Mucosa of descending colon (tissue), 3 donors: ENCODE results near the gene CEP192. TPM values are rescaled to one million over a fixed set of nuclear protein-coding genes. Genes with fewer than 3 reads are reported as not detected.
"Not testable (repeated sequence)": the region's sequence is repeated elsewhere in the genome, so short reads cannot be mapped to it uniquely, and the experiment has no call there.

Experiments
- ATAC-seq: fragments of 200-7000 bp; cut with Tn5 transposase; one replicate; pipeline ENCODE4 v1.9.1; 2020; ENCODE audit warnings: mild to moderate bottlenecking, moderate library complexity
- DNase-seq, 3 donors: peaks; one replicate each; pipeline ENCODE4 v3.0.0-alpha.2; 2020
- H3K36me3 ChIP-seq: fragments of 200-600 bp; one replicate; pipeline ENCODE4 v1.8.0; 2021; ENCODE audit warnings: low read depth, mild to moderate bottlenecking
- H3K4me1 ChIP-seq: fragments of 200-600 bp; one replicate; pipeline ENCODE4 v1.8.0; 2021; ENCODE audit warnings: low read depth, mild to moderate bottlenecking
- H3K4me3 ChIP-seq: fragments of 200-600 bp; one replicate; pipeline ENCODE4 v1.8.0; 2021; ENCODE audit warnings: mild to moderate bottlenecking
- H3K9me3 ChIP-seq: fragments of 200-600 bp; one replicate; pipeline ENCODE4 v1.8.0; 2021; ENCODE audit warnings: mild to moderate bottlenecking
- CTCF ChIP-seq: fragments of 200-600 bp; IDR thresholded peaks from one replicate; pipeline ENCODE4 v1.8.0; 2022; ENCODE audit warnings: antibody characterized with exemption, mild to moderate bottlenecking
- intact Hi-C, 2 donors: fragments of 100-400 bp; cut with DNase I in 1 of 2; cut with micrococcal nuclease in 1 of 2; formaldehyde crosslinking; loops; one replicate each; pipeline versions ENCODE4 v1.11.0 to v1.11.1; 2022; cut with DNase I, micrococcal nuclease
- total RNA-seq, 3 donors: library from RNA; stranded (reverse); fragmentation: NEBNext Ultra II Directional in 2 of 3; extraction: Animal tissue kit (Norgen Biotek cat#: 25700) in 2 of 3; gene quantifications; one replicate each; pipeline versions ENCODE4 v1.2.1 to v1.2.4, GENCODE V29; 2021 to 2023
- donor health status: DM: no; HTN: no; CAD: no; lungs with moderate emphysema.
- donor health status: DM: no; HTN: no; CAD: no.
- donor health status: DM: no; HTN: yes; CAD: no.

CEP192 gene
- total RNA-seq, 3 donors from 2014 or later = 22.6 to 33.6 (median 27.7) TPM

DNA sequence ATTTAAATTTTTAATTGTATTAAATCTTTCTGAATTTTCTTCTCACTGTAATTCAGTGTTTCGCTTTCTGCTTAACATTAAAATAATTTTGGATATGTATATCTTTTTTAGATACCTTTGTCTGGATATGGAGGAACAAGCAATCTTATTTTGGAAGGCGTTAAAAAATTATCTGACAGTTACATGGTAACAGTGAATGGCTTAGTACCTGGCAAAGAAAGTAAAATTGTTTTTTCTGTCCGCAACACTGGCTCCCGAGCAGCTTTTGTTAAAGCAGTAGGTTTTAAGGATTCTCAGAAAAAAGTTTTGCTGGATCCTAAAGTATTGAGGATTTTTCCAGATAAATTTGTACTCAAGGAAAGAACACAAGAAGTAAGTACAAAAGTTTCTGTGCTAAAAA is 95.7 kb downstream of the CEP192 start:
- ATAC-seq = no peak
- H3K4me1 ChIP-seq = no peaks in the 10 kb centered on the region

GRCh38 chr18:13095466-13095865 is 104.3 kb downstream of the CEP192 start:
- H3K4me3 ChIP-seq = no peak overlapping the region
- no peaks in the 10 kb centered on the region for H3K4me1 ChIP-seq
- no peaks in the 10 kb centered on the region for H3K9me3 ChIP-seq
- intact Hi-C loops = no loop called here
- DNase-seq (no peak), ATAC-seq (no peak)
- no peak for TF ChIP-seq CTCF
- peaks cover 6% of the 10 kb centered on the region for H3K36me3 ChIP-seq

More for the DNA sequence above, 95.7 kb downstream of the CEP192 start:
- intact Hi-C loops = no loop called here
- no peak for DNase-seq
- Histone ChIP-seq H3K36me3 (no peaks in the 10 kb centered on the region), H3K9me3 (no peaks in the 10 kb centered on the region), H3K4me3 (no peak overlapping the region)
- TF ChIP-seq CTCF = no peak

GRCh38 chr18:13096232-13096631 is 105.1 kb downstream of the CEP192 start:
- intact Hi-C loops = no loop called here
- DNase-seq = no peak
- ATAC-seq = no peak

DNA sequence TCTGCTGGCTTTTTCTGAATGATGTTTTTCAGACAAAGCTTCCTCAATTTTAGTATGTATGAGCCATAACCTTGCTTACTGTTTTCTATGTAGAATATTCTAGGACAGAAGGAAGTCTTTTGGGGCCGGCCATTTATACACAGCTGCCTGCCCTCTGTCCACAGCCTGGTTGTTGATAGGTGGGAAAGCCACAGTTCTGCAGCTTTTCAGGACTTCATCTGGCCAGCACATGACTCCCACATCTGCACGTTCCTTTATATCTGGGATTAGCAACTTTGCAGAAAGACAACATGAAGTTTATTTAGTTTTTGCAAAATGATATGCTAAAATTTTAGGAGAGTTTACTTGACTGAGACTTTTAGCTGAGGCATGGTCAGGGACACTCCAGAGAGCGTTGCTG is 105.6 kb downstream of the CEP192 start:
- no peaks in the 10 kb centered on the region for H3K9me3 ChIP-seq
- ATAC-seq = no peak
- no peak for DNase-seq
- no peaks in the 10 kb centered on the region for H3K4me1 ChIP-seq
- peaks cover 6% of the 10 kb centered on the region for H3K36me3 ChIP-seq
- H3K4me3 ChIP-seq = no peak overlapping the region
- intact Hi-C loops = no loop called here
- TF ChIP-seq CTCF = no peak

More at GRCh38 chr18:13096232-13096631, 105.1 kb downstream of the CEP192 start:
- Histone ChIP-seq H3K4me3 (no peak overlapping the region), H3K36me3 (peaks cover 6% of the 10 kb centered on the region), H3K9me3 (no peaks in the 10 kb centered on the region), H3K4me1 (no peaks in the 10 kb centered on the region)
- TF ChIP-seq CTCF = no peak

DNA sequence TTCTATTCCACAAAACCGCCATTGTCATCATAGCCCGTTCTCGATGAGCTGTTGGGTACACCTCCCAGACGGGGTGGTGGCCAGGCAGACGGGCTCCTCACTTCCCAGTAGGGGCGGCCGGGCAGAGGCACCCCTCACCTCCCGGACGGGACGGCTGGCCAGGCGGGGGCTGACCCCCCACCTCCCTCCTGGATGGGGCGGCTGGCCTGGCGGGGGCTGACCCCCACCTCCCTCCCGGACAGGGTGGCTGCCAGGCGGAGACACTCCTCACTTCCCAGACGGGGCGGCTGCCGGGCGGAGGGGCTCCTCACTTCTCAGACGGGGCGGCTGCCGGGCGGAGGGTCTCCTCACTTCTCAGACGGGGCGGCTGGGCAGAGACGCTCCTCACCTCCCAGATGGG is 106.9 kb downstream of the CEP192 start:
- ATAC-seq, DNase-seq, H3K9me3 ChIP-seq, H3K4me1 ChIP-seq, H3K4me3 ChIP-seq, H3K36me3 ChIP-seq, intact Hi-C loops: not testable (repeated sequence)

- TF ChIP-seq CTCF = no peak
- intact Hi-C loops = no loop called here
- Histone ChIP-seq H3K4me1 (no peaks in the 10 kb centered on the region), H3K36me3 (peaks cover 6% of the 10 kb centered on the region), H3K9me3 (no peaks in the 10 kb centered on the region), H3K4me3 (no peak overlapping the region)
- ATAC-seq (no peak), DNase-seq (no peak)
Observed at GRCh38 chr18:13099113-13099512, 108.0 kb downstream of the CEP192 start.
